GM13976 (cell line): ENCODE results near the gene ZNF146.
"Not testable (repeated sequence)": the region's sequence is repeated elsewhere in the genome, so short reads cannot be mapped to it uniquely, and the experiment has no call there.

Experiments used
- DNase-seq: peaks from one replicate; pipeline ENCODE4 v3.0.0; 2012; ENCODE audit warnings: low spot score
- in situ Hi-C: fragments of 300-500 bp; cut with MboI; formaldehyde crosslinking; loops from one replicate; pipeline ENCODE4 v1.12.0; 2022; ENCODE audit warnings: low sequenced_read_pairs, mixed read lengths, inconsistent platforms; ENCODE audit not compliant: unreplicated experiment
- TF ChIP-seq, protein P1 (sequence below): IDR thresholded peaks from 2 replicates; pipeline ENCODE4 v1.5.1; 2012; ENCODE audit warnings: borderline replicate concordance, mild to moderate bottlenecking; ENCODE audit not compliant: insufficient read depth; ENCODE audit errors: extremely low read depth, missing control alignments, control extremely low read depth

ZNF146 gene

GRCh38 chr19:36265064-36265463 is 50.2 kb downstream of the ZNF146 start:
- TF ChIP-seq, protein P1, sequence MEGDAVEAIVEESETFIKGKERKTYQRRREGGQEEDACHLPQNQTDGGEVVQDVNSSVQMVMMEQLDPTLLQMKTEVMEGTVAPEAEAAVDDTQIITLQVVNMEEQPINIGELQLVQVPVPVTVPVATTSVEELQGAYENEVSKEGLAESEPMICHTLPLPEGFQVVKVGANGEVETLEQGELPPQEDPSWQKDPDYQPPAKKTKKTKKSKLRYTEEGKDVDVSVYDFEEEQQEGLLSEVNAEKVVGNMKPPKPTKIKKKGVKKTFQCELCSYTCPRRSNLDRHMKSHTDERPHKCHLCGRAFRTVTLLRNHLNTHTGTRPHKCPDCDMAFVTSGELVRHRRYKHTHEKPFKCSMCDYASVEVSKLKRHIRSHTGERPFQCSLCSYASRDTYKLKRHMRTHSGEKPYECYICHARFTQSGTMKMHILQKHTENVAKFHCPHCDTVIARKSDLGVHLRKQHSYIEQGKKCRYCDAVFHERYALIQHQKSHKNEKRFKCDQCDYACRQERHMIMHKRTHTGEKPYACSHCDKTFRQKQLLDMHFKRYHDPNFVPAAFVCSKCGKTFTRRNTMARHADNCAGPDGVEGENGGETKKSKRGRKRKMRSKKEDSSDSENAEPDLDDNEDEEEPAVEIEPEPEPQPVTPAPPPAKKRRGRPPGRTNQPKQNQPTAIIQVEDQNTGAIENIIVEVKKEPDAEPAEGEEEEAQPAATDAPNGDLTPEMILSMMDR = no peak
- in situ Hi-C loops = no loop called here
- no peak for DNase-seq

GRCh38 chr19:36265856-36266374 is 51.0 kb downstream of the ZNF146 start:
- DNase-seq = peak; percentile 11
- in situ Hi-C loops = no loop called here
- TF ChIP-seq, protein P1 = no peak

DNA sequence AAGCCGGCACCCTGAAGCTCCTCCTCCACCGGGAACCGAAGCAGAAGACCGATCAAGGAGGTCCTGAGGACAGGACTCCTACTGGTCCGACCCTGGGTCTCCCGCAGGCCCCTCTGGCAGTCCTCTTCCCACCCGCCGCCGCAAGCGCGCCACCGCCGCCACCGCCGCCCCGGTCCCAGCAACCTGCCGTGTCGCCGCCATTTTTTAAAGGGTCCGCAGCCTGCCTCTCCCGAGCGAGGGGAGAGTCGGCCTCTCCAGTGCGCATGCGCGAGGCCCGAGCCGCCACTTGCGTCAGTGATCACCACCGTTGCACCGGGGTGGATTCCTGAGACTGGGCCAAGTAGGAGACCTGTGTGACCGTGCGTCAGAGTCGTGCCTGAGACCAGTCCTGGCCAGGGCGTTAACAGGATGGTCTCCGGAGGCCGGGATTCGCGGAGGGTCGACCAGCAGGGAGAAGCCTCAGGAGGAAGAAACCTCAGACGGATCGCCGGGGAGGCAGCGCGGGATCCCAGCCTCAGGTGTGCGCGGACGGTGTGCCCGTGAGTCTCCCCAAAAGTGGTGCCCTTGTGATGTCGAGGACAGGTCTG is 51.6 kb downstream of the ZNF146 start:
- peak; percentile 8 for DNase-seq
- TF ChIP-seq, protein P1 = no peak
- in situ Hi-C loops = no loop called here

- TF ChIP-seq, protein P1 = no peak
- in situ Hi-C loops = no loop called here
- DNase-seq = peak; percentile 11
These were observed 52.3 kb downstream of the ZNF146 start for GRCh38 chr19:36267061-36267845.

- DNase-seq, in situ Hi-C loops: not testable (repeated sequence)
These were observed 53.2 kb downstream of the ZNF146 start for GRCh38 chr19:36268081-36268480.

GRCh38 chr19:36268591-36268990 is 53.7 kb downstream of the ZNF146 start:
- DNase-seq, in situ Hi-C loops: not testable (repeated sequence)

DNA sequence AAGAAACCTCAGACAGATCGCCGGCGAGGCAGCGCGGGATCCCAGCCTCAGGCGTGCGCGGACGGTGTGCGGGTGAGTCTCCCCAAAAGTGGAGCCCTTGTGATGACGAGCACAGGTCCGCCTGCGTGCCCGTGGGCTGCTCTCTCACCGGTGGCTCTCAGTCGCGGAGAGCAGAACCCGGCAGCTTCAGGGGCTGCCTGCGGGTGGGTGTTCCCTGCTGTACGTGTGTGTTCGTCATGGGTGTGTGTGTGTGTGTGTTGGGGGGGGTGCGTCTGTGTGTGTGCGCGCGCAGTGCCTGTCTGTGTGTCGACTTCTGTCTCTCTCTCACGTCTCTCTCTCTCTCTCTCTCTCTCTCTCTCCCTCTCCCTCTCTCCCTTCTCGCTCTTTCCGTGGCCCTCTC is 54.4 kb downstream of the ZNF146 start:
- in situ Hi-C loops, DNase-seq: not testable (repeated sequence)
